ENCODE data around the gene CALCOCO1. TPM values are rescaled to one million over a fixed set of nuclear protein-coding genes. Genes with fewer than 3 reads are reported as not detected.
A peak's percentile ranks its signal among the peaks of the same experiment; 100 is the strongest.

CALCOCO1 gene
- total RNA-seq, 1 experiment from 2014 or later, result 20.4 TPM

DNA sequence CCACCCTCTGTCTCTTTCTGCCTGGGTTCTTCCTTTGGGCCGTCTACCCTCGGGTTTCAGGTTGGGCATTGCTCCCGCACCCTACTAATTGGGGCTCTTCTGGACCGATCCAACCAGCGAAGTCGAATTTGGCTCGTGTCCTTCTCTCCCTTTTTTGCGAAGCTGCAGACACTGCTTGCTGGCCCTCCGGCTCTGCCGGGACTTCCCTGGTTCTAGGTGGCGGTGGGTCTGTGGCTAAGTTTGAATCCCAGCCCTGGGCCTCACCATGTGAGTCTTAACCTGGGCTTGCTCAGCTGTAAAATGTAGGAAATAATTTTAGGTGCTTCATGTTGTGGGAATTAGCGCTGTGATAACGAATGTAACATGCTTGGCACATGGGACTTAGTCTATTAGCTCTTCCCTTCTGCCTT, 24.9 kb upstream of the CALCOCO1 start:
- no TSS peak for BruUV-seq (replicated peaks)
- H3K9me3 ChIP-seq (ENCODE audit: low read length), result no peaks in the 10 kb centered on the region
- H3K9ac ChIP-seq (ENCODE audit: low read length), result no peak overlapping the region
- no peaks in the 10 kb centered on the region for H3K9me2 ChIP-seq (replicated peaks; ENCODE audit: low read length)
- no peak overlapping the region for H2AFZ ChIP-seq (ENCODE audit: low read length)
- H3K27me3 ChIP-seq (ENCODE audit: low read length), result 0 out of 2 replicates have a peak, but pooled peaks cover 3% of the 10 kb centered on the region
- H3K27ac ChIP-seq (ENCODE audit: low read length), result no peak overlapping the region
- no peak overlapping the region for H3K4me2 ChIP-seq (ENCODE audit: low read length)
- H3K79me2 ChIP-seq (ENCODE audit: low read length), result no peaks in the 10 kb centered on the region
- no peak overlapping the region for H3K4me3 ChIP-seq (ENCODE audit: low read length)
- no peaks in the 10 kb centered on the region for H3K36me3 ChIP-seq (ENCODE audit: low read depth, low read length)
- H3F3A ChIP-seq (ENCODE audit: low read length, unreplicated experiment), result no peaks in the 10 kb centered on the region
- no peak for DNase-seq
- H4K20me1 ChIP-seq (ENCODE audit: low read length), result no peaks in the 10 kb centered on the region
- peaks cover 20% of the 10 kb centered on the region for H3K4me1 ChIP-seq (ENCODE audit: insufficient read depth, low read length)
- ChIA-PET POLR2A (ENCODE audit: unreplicated experiment) (no interaction called here), CTCF (interaction anchor here (0.7 kb wide), 1 partner anchor 72 kb away, joined by 5 read pairs; no protein-coding TSS in a partner anchor)
- intact Hi-C loops (cut with micrococcal nuclease), result no loop called here
- no peak for TF ChIP-seq EZH2 (IDR thresholded peaks at IDR 0.05; ENCODE audit: low read length, unreplicated experiment)
- TF ChIP-seq, protein P1, sequence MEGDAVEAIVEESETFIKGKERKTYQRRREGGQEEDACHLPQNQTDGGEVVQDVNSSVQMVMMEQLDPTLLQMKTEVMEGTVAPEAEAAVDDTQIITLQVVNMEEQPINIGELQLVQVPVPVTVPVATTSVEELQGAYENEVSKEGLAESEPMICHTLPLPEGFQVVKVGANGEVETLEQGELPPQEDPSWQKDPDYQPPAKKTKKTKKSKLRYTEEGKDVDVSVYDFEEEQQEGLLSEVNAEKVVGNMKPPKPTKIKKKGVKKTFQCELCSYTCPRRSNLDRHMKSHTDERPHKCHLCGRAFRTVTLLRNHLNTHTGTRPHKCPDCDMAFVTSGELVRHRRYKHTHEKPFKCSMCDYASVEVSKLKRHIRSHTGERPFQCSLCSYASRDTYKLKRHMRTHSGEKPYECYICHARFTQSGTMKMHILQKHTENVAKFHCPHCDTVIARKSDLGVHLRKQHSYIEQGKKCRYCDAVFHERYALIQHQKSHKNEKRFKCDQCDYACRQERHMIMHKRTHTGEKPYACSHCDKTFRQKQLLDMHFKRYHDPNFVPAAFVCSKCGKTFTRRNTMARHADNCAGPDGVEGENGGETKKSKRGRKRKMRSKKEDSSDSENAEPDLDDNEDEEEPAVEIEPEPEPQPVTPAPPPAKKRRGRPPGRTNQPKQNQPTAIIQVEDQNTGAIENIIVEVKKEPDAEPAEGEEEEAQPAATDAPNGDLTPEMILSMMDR (conservative IDR thresholded peaks at IDR 0.05; ENCODE audit: low read depth, low read length), result no peak
- no peak for TF ChIP-seq EZH2phosphoT487 (IDR thresholded peaks at IDR 0.05; ENCODE audit: borderline replicate concordance, low read length)
- no peak for ATAC-seq

DNA sequence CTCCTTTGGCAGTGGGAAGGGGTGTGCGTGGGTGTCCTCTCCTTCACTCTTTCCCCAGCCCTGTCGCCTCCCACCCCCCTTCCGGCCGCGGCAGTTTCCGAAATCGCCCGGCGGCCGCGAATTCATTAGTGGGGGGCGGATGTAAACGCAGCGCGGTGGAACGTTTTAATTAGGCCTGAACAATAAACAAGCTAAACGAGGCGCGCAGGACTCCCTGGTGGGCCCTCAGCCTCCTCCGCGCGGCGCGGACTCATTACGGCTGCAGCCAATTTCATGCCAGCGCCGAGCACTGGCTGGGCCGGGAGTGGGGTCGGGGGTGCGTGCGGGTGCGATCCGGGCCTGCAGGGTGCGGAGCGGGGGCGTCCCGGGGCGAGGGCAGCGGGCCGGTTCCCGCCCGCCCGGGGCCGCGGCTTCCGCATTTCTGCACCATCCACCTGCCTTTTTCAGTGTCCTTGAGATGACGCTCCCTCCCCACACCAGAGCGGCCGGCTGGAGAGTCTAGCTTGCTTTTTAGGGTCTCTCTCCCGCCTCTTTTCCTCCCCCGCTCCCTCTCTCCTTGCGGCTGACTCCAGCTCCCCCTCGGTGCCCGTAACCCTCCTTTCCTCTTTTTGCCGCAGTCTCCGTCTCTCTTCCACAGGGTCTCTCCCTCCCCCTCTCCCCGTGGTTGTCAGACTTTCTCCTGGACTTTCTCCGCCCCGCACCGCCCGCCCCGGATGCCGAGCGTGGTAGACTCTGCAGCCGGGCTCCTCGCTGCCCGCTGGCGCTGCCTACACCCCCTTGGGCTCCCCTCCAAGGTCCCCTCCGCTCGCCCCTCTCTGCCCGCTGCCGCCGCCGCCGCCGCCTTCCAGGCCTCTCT, 24.3 kb upstream of the CALCOCO1 start, which contains the start of gene CISTR:
CISTR (minus strand) TSS at position 644 of the 856 bp plus-strand sequence.
- Histone ChIP-seq H3K9me2 (replicated peaks; ENCODE audit: low read length) (no peaks in the 10 kb centered on the region), H3K4me1 (ENCODE audit: insufficient read depth, low read length) (peaks cover 24% of the 10 kb centered on the region), H3K4me2 (ENCODE audit: low read length) (peak within 1 kb of the TSS; percentile 91), H3K79me2 (ENCODE audit: low read length) (no peaks in the 10 kb centered on the region), H4K20me1 (ENCODE audit: low read length) (no peaks in the 10 kb centered on the region), H3K9me3 (ENCODE audit: low read length) (no peaks in the 10 kb centered on the region), H3K4me3 (ENCODE audit: low read length) (peak within 1 kb of the TSS; percentile 70), H2AFZ (ENCODE audit: low read length) (peak within 1 kb of the TSS; percentile 86), H3K27me3 (ENCODE audit: low read length) (0 out of 2 replicates have a peak, but pooled peaks cover 3% of the 10 kb centered on the region), H3F3A (ENCODE audit: low read length, unreplicated experiment) (no peaks in the 10 kb centered on the region), H3K36me3 (ENCODE audit: low read depth, low read length) (no peaks in the 10 kb centered on the region; the same call in 1 of the 2 replicates), H3K27ac (ENCODE audit: low read length) (no peak within 1 kb of the TSS), H3K9ac (ENCODE audit: low read length) (peak within 1 kb of the TSS; percentile 34; the same call in 1 of the 2 replicates)
- no peak for TF ChIP-seq EZH2 (IDR thresholded peaks at IDR 0.05; ENCODE audit: low read length, unreplicated experiment)
- TF ChIP-seq, protein P1 (conservative IDR thresholded peaks at IDR 0.05; ENCODE audit: low read depth, low read length), result no peak
- TF ChIP-seq EZH2phosphoT487 (IDR thresholded peaks at IDR 0.05; ENCODE audit: borderline replicate concordance, low read length), result peak; percentile 25; the same call in 1 of the 2 replicates
- DNase-seq (no peak), ATAC-seq (no peak)
- BruUV-seq (replicated peaks), result no TSS peak
- CTCF ChIA-PET, result no interaction called here
- POLR2A ChIA-PET (ENCODE audit: unreplicated experiment), result no interaction called here
- intact Hi-C loops (cut with micrococcal nuclease), result no loop called here
